HFF-Myc (cell line): ENCODE results near the gene SIDT2.
A peak's percentile ranks its signal among the peaks of the same experiment; 100 is the strongest.

Experiments used
- DNase-seq: peaks from one replicate; pipeline ENCODE4 v3.0.0-alpha.2; 2011; ENCODE audit warnings: low read depth; ENCODE audit errors: extremely low read depth
- H3K4me3 ChIP-seq: replicated peaks from 2 replicates; pipeline ENCODE4 v1.5.1; 2011; ENCODE audit warnings: low read depth, mild to moderate bottlenecking, control low read depth, low read length
- CTCF ChIP-seq: IDR thresholded peaks from 2 replicates; pipeline ENCODE4 v1.5.1; 2012; ENCODE audit warnings: mild to moderate bottlenecking, low read depth, low read length, control low read depth; ENCODE audit errors: missing control alignments

Gene SIDT2

GRCh38 chr11:117220568-117220967 is 42.0 kb downstream of the SIDT2 start:
- H3K4me3 ChIP-seq: no peak overlapping the region
- DNase-seq: no peak
- no peak for TF ChIP-seq CTCF

- no peak overlapping the region for H3K4me3 ChIP-seq
- TF ChIP-seq CTCF: no peak
- DNase-seq: no peak
These were observed 42.6 kb downstream of the SIDT2 start for GRCh38 chr11:117220999-117221774.

- peak; percentile 5 for TF ChIP-seq CTCF
- no peak for DNase-seq
These were observed 43.4 kb downstream of the SIDT2 start for GRCh38 chr11:117221775-117222517.

GRCh38 chr11:117222991-117223740 is 44.6 kb downstream of the SIDT2 start:
- no peak overlapping the region for H3K4me3 ChIP-seq
- no peak for TF ChIP-seq CTCF
- DNase-seq: no peak

More at GRCh38 chr11:117221775-117222517, 43.4 kb downstream of the SIDT2 start:
- no peak overlapping the region for H3K4me3 ChIP-seq

- TF ChIP-seq CTCF: no peak
- no peak for DNase-seq
- no peak overlapping the region for H3K4me3 ChIP-seq
These were observed 45.5 kb downstream of the SIDT2 start for GRCh38 chr11:117223741-117224689.
